ENCODE data around the gene TRAF2.
"Not testable (repeated sequence)": the region's sequence is repeated elsewhere in the genome, so short reads cannot be mapped to it uniquely, and the experiment has no call there.

- TF ChIP-seq, protein P1, sequence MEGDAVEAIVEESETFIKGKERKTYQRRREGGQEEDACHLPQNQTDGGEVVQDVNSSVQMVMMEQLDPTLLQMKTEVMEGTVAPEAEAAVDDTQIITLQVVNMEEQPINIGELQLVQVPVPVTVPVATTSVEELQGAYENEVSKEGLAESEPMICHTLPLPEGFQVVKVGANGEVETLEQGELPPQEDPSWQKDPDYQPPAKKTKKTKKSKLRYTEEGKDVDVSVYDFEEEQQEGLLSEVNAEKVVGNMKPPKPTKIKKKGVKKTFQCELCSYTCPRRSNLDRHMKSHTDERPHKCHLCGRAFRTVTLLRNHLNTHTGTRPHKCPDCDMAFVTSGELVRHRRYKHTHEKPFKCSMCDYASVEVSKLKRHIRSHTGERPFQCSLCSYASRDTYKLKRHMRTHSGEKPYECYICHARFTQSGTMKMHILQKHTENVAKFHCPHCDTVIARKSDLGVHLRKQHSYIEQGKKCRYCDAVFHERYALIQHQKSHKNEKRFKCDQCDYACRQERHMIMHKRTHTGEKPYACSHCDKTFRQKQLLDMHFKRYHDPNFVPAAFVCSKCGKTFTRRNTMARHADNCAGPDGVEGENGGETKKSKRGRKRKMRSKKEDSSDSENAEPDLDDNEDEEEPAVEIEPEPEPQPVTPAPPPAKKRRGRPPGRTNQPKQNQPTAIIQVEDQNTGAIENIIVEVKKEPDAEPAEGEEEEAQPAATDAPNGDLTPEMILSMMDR (IDR thresholded peaks at IDR 0.05) = not testable (repeated sequence)
- TF ChIP-seq POLR2AphosphoS2 (conservative IDR thresholded peaks at IDR 0.05; ENCODE audit: low read length); FOSB (CRISPR knock-in tag; IDR thresholded peaks at IDR 0.05); CBX8 (IDR thresholded peaks at IDR 0.05); BCL3 (IDR thresholded peaks at IDR 0.05); FOSL2 (IDR thresholded peaks at IDR 0.05); FOSL2 (CRISPR knock-in tag; IDR thresholded peaks at IDR 0.05); MYC (IDR thresholded peaks at IDR 0.05; ENCODE audit: borderline replicate concordance, low read length); JUNB (IDR thresholded peaks at IDR 0.05); REST (IDR thresholded peaks at IDR 0.05); POLR2A (IDR thresholded peaks at IDR 0.05; ENCODE audit: low read length); EP300 (IDR thresholded peaks at IDR 0.05): not testable (repeated sequence)
- TF ChIP-seq, protein P2, sequence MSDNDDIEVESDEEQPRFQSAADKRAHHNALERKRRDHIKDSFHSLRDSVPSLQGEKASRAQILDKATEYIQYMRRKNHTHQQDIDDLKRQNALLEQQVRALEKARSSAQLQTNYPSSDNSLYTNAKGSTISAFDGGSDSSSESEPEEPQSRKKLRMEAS (IDR thresholded peaks at IDR 0.05) = not testable (repeated sequence)
Observed at GRCh38 chr9:136866898-136867421, 19.4 kb upstream of the TRAF2 start.
